H7 (cell line): ENCODE data around the gene BCL2L15. TPM values are rescaled to one million over a fixed set of nuclear protein-coding genes. Genes with fewer than 3 reads are reported as not detected.

Experiments
- DNase-seq: peaks from one replicate; pipeline ENCODE4 v3.0.0; 2012
- H3K27me3 ChIP-seq: 2 replicates; pipeline ENCODE4 v1.6.0; 2011; ENCODE audit warnings: mild to moderate bottlenecking, low read length; ENCODE audit not compliant: control insufficient read depth, insufficient read depth
- H3K36me3 ChIP-seq: replicated peaks from 2 replicates; pipeline ENCODE4 v1.5.1; 2011; ENCODE audit warnings: low read length; ENCODE audit not compliant: control insufficient read depth, insufficient read depth
- H3K4me3 ChIP-seq: 2 replicates; pipeline ENCODE4 v1.5.1; 2011; ENCODE audit warnings: low read depth, mild to moderate bottlenecking, control low read depth, low read length, moderate library complexity; ENCODE audit not compliant: insufficient read depth
- total RNA-seq: library from RNA; depleted of rRNA; stranded (reverse); fragments of >200 nt; shearing (Covaris generic); gene quantifications from 2 replicates; pipeline ENCODE4 v1.2.3, GENCODE V29; 2014; rRNA removed

Gene BCL2L15
- total RNA-seq = not detected in 2 replicates

DNA sequence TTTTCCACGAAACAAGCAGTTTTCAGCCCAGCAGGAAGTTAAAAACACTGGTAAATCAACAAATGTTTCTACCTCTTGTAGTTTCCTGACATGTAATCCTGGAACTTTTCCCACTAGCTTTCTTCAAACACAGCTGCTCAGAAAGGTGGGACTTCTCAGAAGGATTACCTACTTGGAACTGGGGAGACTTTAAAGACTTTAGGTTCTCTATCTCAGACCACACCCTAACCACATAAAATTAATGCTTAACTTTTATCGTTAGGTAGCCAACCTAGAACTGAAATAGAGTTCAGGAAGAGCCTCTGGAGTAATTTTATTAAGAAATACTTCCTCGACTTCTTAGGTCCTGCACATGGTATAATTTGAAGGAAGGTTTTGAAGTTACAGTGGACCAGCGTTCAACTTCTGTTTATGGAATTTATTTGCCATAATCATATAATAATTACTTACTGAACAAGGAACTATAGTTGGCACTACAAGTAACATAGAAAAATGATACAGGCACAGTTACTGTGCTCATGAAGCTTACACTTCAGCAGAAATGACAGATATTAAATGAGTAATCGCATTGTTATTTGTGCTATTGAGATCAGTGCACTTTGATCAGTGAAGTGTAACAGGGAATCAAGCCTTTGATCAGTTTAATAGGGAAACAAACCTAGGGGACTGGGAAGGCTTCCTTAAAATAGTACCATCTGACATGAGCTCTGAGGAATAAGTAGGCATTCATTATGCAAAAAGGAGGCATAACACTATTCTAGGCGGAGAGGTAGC lies at the start of gene BCL2L15:
TSS of gene BCL2L15 (minus strand) at position 180 of the 774 bp plus-strand sequence. CDS start 206 bp downstream, outside the sequence.
- no peaks in the 10 kb centered on the region for H3K27me3 ChIP-seq
- no peak for DNase-seq
- no peak within 1 kb of the TSS for H3K4me3 ChIP-seq
- no peaks in the 10 kb centered on the region for H3K36me3 ChIP-seq

- Histone ChIP-seq H3K4me3 (no peak overlapping the region), H3K36me3 (peaks cover 10% of the 10 kb centered on the region), H3K27me3 (no peaks in the 10 kb centered on the region)
- DNase-seq = no peak
These were observed 49.8 kb upstream of the BCL2L15 start for GRCh38 chr1:113937146-113937545.

GRCh38 chr1:113935970-113936369 lies 48.6 kb upstream of the BCL2L15 start:
- Histone ChIP-seq H3K4me3 (no peak overlapping the region), H3K36me3 (peaks cover 8% of the 10 kb centered on the region), H3K27me3 (no peaks in the 10 kb centered on the region)
- no peak for DNase-seq

DNA sequence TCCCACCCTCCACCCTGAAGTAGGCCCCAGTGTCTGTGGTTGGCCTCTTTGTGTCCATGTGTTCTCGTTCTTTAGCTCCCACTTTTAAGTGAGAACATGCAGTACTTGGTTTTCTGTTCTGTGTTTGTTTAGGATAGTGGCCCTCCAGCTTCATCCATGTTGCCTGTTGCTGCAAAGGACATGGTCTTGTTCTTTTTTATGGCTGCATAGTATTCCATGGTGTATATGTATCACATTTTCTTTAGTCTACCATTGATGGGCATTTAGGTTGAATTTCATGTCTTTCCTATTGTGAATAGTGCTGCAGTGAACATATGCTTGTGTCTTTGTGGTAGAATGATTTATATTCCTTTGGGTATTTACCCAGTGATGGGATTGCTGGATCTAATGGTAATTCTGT lies 47.8 kb upstream of the BCL2L15 start:
- DNase-seq = no peak
- no peaks in the 10 kb centered on the region for H3K27me3 ChIP-seq
- no peak overlapping the region for H3K4me3 ChIP-seq

GRCh38 chr1:113934511-113935055 lies 47.2 kb upstream of the BCL2L15 start:
- no peaks in the 10 kb centered on the region for H3K27me3 ChIP-seq
- no peaks in the 10 kb centered on the region for H3K36me3 ChIP-seq
- H3K4me3 ChIP-seq = no peak overlapping the region
- DNase-seq = no peak

More for the DNA sequence above, 47.8 kb upstream of the BCL2L15 start:
- no peaks in the 10 kb centered on the region for H3K36me3 ChIP-seq

DNA sequence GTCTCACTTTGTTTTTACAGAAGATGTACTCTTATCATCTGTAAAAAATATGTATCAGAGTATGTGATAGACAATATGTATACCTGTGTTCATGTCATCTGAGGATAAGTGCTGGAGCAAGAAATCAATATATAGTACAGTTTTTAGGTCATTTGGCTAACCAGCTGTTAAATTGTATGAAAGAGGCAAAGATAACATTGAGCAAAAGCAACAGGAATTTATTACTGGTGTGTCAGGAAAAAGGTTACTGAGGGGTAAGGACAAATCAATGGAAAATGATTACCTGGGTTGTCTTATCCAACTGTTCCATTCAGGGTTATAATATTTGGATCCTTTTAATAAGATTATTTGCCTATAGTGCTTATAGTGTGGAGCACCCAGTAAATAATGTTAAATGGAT lies 46.6 kb upstream of the BCL2L15 start:
- Histone ChIP-seq H3K27me3 (no peaks in the 10 kb centered on the region), H3K36me3 (no peaks in the 10 kb centered on the region), H3K4me3 (no peak overlapping the region)
- DNase-seq = no peak

- H3K4me3 ChIP-seq = no peak overlapping the region
- no peak for DNase-seq
- H3K36me3 ChIP-seq = no peaks in the 10 kb centered on the region
These were observed 44.1 kb upstream of the BCL2L15 start for GRCh38 chr1:113931451-113931851.

GRCh38 chr1:113930499-113931161 lies 43.2 kb upstream of the BCL2L15 start:
- no peaks in the 10 kb centered on the region for H3K36me3 ChIP-seq
- peak overlapping the region; percentile 91 for H3K4me3 ChIP-seq
- H3K27me3 ChIP-seq = peaks cover 1% of the 10 kb centered on the region; the same call in 1 of the 2 replicates
- peak; percentile 55 for DNase-seq

More at GRCh38 chr1:113931451-113931851, 44.1 kb upstream of the BCL2L15 start:
- H3K27me3 ChIP-seq = peaks cover 1% of the 10 kb centered on the region; the same call in 1 of the 2 replicates

DNA sequence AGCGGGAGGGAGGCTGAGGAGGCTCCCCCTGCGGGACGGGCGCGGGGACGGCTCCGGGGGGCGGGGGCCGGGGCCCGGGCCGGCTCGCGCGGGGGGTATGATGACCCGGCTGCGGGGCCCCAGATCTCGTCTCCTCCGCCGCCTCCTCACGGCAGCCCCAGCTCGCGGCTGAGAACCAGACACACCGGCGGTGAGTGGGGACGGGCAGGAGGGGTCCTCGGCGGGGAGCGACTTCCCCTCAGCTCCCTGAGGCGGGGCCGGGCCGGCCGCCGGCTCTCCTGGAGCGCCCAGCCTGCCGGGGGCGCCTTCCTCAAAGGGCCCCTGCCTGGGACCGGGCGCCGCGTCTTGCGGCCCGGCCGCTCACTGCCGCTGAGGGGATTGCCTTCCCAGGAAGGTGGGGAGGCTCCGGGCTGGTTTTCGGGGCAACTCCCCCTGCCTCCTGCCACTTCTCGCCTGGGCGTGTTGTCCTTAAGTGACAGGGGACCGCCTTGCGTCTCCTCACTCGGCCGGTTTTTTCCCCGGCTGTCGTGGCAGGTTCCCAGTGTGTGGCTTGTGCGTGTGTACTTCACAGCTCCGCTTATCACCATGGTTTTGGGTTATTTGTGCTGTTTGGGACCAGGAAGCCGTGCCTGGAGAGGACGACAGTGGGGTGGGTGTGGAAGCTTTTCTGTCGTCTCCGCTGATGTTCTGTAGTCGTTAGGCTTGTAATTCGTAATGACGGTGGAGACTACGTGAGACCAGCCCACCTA lies 42.5 kb upstream of the BCL2L15 start:
- Histone ChIP-seq H3K27me3 (peaks cover 1% of the 10 kb centered on the region; the same call in 1 of the 2 replicates), H3K4me3 (peak overlapping the region; percentile 91), H3K36me3 (no peaks in the 10 kb centered on the region)
- no peak for DNase-seq

DNA sequence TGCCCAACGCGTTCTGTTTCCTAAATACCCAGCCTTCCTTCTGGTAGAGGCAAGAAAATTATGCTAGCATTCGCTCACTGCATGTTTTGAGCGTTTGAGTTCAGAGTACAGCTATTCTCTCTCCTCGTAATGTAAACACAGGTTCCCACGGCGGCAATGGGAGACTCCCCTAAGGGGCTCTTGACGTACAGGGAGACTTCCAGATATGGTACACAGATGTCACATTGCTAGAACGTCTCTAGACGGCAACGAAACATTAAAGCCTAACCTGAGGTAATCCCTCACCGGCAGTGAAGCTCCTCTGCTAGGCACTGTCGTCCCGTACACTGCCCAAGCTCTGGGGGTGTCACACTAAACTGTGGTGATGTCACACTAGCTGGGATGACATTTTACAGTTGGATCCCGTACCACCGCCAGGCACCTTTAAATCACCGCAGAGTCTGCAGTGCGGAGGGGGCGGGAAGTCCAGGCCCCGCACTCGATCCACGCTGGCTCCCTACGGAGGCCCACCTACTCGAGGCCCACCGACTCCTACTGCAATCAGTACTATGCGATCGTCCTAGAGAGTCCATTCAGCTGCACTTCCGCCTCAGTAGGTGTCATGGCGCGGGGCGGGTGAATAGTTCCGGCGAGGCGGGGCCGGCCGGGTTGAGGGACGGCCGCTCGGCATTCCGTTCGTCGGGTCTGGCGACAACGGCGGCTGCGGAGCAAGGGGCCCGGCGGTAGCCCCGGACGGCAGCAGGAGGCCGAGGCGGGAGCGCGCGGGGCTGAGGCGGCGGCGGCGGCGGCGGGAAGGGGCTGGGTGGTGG lies 41.8 kb upstream of the BCL2L15 start, which contains the start of gene HIPK1:
TSS of gene HIPK1 (plus strand) at position 384 of the 809 bp plus-strand sequence.
- Histone ChIP-seq H3K27me3 (peaks cover 1% of the 10 kb centered on the region; the same call in 1 of the 2 replicates), H3K36me3 (no peaks in the 10 kb centered on the region), H3K4me3 (peak within 1 kb of the TSS; percentile 91)
- DNase-seq = peak; percentile 96

- no peak for DNase-seq
- peak overlapping the region; percentile 91 for H3K4me3 ChIP-seq
- H3K27me3 ChIP-seq = peaks cover 1% of the 10 kb centered on the region; the same call in 1 of the 2 replicates
- no peaks in the 10 kb centered on the region for H3K36me3 ChIP-seq
These were observed 41.0 kb upstream of the BCL2L15 start for GRCh38 chr1:113928187-113928930.

GRCh38 chr1:113924473-113924872 lies 37.1 kb upstream of the BCL2L15 start:
- DNase-seq = no peak
- Histone ChIP-seq H3K4me3 (no peak overlapping the region), H3K27me3 (peaks cover 1% of the 10 kb centered on the region; the same call in 1 of the 2 replicates), H3K36me3 (no peaks in the 10 kb centered on the region)

DNA sequence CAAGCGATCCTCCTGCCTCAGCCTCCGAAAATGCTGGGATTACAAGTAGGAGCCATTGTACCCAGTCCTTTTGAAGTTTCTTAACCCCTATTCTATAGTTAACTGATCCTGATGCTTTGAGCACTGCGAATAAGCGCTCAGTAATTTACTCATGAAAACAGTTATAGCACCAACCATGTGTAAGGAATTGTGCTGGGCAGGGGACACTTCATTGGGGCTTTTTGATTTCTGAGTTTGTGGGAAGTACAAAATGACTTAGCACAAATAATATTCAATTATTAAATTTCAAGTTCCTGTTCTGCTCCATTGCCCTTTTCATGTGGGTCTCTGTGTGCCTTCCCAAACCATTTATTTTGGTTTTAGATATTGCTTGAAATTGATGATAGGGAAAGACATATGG lies 35.6 kb upstream of the BCL2L15 start:
- H3K4me3 ChIP-seq = no peak overlapping the region
- no peak for DNase-seq
- H3K27me3 ChIP-seq = no peaks in the 10 kb centered on the region; the same call in 1 of the 2 replicates
- H3K36me3 ChIP-seq = no peaks in the 10 kb centered on the region
